Activated effector memory CD4-positive, alpha-beta T cell treated with Interleukin-2 at 50 U/mL for 16 hours (primary cell): ENCODE measurements around the gene MOB3A.
"Not testable (repeated sequence)": the region's sequence is repeated elsewhere in the genome, so short reads cannot be mapped to it uniquely, and the experiment has no call there.

Experiments used
- DNase-seq: peaks from one replicate; pipeline ENCODE4 v3.0.0-alpha.2; 2020

MOB3A gene

GRCh38 chr19:2044709-2045500 is 51.2 kb downstream of the MOB3A start:
- no peak for DNase-seq

GRCh38 chr19:2043961-2044708 is 52.0 kb downstream of the MOB3A start:
- DNase-seq = no peak

- DNase-seq = no peak
Observed at GRCh38 chr19:2043251-2043641, 52.9 kb downstream of the MOB3A start.

GRCh38 chr19:2042485-2043250 is 53.5 kb downstream of the MOB3A start:
- no peak for DNase-seq

GRCh38 chr19:2041683-2042484 is 54.2 kb downstream of the MOB3A start:
- DNase-seq = peak; percentile 100

GRCh38 chr19:2041433-2041682 is 54.8 kb downstream of the MOB3A start:
- DNase-seq = no peak

- no peak for DNase-seq
Observed at GRCh38 chr19:2040647-2041432, 55.3 kb downstream of the MOB3A start.

GRCh38 chr19:2039959-2040646 is 56.0 kb downstream of the MOB3A start:
- no peak for DNase-seq

- DNase-seq = no peak
Observed at GRCh38 chr19:2039089-2039958, 56.8 kb downstream of the MOB3A start.

- no peak for DNase-seq
Observed at GRCh38 chr19:2038284-2039088, 57.6 kb downstream of the MOB3A start.

- DNase-seq = no peak
Observed at GRCh38 chr19:2037651-2038255, 58.4 kb downstream of the MOB3A start.

GRCh38 chr19:2036424-2036823 is 59.7 kb downstream of the MOB3A start:
- no peak for DNase-seq

GRCh38 chr19:2035590-2035991 is 60.5 kb downstream of the MOB3A start:
- no peak for DNase-seq

- DNase-seq = no peak
Observed at GRCh38 chr19:2034729-2035589, 61.2 kb downstream of the MOB3A start.

GRCh38 chr19:2034253-2034652 is 61.9 kb downstream of the MOB3A start:
- DNase-seq = not testable (repeated sequence)

- no peak for DNase-seq
Observed at GRCh38 chr19:2033825-2034159, 62.3 kb downstream of the MOB3A start.

- no peak for DNase-seq
Observed at GRCh38 chr19:2033115-2033824, 62.9 kb downstream of the MOB3A start.
